NB4 (cell line): Measurements from ENCODE around the gene LGALS8.

Experiments used
- CTCF ChIP-seq: IDR thresholded peaks from one replicate; pipeline ENCODE4 v1.5.1; 2012; ENCODE audit warnings: low read depth, low read length
- MAX ChIP-seq: IDR thresholded peaks from 2 replicates; pipeline ENCODE4 v1.6.1; 2011; ENCODE audit warnings: low read depth, low read length
- MYC ChIP-seq: IDR thresholded peaks from 2 replicates; pipeline ENCODE4 v1.6.1; 2011; ENCODE audit warnings: low read depth, low read length
- POLR2A ChIP-seq: IDR thresholded peaks from 2 replicates; pipeline ENCODE4 v1.6.1; 2011; ENCODE audit warnings: mild to moderate bottlenecking; ENCODE audit not compliant: insufficient read length; ENCODE audit errors: extremely low read depth

GRCh38 chr1:236535662-236536161 is 11.9 kb downstream of the LGALS8 start:
- TF ChIP-seq CTCF, result no peak
- no peak for TF ChIP-seq POLR2A
- no peak for TF ChIP-seq MAX
- no peak for TF ChIP-seq MYC
